PC-9 (cell line): ENCODE measurements around the gene SNAPC1.

Source experiments
- EZH2 ChIP-seq: fragments of 200-600 bp; sonication (generic); IDR thresholded peaks from 2 replicates; pipeline ENCODE4 v1.8.0; 2017; ENCODE audit warnings: antibody characterized with exemption, low read depth
- TF ChIP-seq, protein P1 (sequence below): fragments of 200-600 bp; sonication (generic); conservative IDR thresholded peaks from 2 replicates; pipeline ENCODE4 v1.6.1; 2017; ENCODE audit warnings: mixed run types, antibody characterized with exemption, mild to moderate bottlenecking, moderate library complexity

DNA sequence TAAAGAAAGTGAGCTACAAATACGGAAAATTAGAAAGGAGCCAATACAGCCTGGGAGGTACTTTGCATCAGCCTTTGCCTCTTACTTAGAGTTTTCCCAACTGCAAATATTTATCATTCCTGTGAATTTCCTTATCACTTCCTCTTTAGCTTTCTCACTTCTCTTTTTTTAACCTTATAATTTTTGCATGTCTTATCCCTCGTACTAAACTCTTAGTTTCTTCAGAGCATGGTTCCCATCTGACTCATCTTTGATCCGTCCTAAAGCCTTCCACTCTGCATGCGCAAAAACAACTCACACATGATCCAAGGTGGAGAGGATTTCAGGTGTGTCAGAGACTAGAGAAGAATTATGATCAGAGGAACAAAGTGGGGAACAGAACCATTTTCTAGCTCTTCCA lies 9.6 kb upstream of the SNAPC1 start:
- TF ChIP-seq, protein P1, sequence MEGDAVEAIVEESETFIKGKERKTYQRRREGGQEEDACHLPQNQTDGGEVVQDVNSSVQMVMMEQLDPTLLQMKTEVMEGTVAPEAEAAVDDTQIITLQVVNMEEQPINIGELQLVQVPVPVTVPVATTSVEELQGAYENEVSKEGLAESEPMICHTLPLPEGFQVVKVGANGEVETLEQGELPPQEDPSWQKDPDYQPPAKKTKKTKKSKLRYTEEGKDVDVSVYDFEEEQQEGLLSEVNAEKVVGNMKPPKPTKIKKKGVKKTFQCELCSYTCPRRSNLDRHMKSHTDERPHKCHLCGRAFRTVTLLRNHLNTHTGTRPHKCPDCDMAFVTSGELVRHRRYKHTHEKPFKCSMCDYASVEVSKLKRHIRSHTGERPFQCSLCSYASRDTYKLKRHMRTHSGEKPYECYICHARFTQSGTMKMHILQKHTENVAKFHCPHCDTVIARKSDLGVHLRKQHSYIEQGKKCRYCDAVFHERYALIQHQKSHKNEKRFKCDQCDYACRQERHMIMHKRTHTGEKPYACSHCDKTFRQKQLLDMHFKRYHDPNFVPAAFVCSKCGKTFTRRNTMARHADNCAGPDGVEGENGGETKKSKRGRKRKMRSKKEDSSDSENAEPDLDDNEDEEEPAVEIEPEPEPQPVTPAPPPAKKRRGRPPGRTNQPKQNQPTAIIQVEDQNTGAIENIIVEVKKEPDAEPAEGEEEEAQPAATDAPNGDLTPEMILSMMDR: no peak
- TF ChIP-seq EZH2: no peak
